Endodermal cell (in vitro differentiated cells): ENCODE results near the gene OR5AK2. TPM values are rescaled to one million over a fixed set of nuclear protein-coding genes. Genes with fewer than 3 reads are reported as not detected.
"Not testable (repeated sequence)": the region's sequence is repeated elsewhere in the genome, so short reads cannot be mapped to it uniquely, and the experiment has no call there.

Experiments used
- DNase-seq: peaks from one replicate; pipeline ENCODE4 v3.0.0-alpha.2; 2017
- H3K27ac ChIP-seq: 2 replicates; pipeline ENCODE4 v1.5.1; 2013; ENCODE audit warnings: mild to moderate bottlenecking, low read depth, low read length, moderate library complexity
- H3K27me3 ChIP-seq: 2 replicates; pipeline ENCODE4 v1.6.1; 2013; ENCODE audit warnings: mild to moderate bottlenecking, low read length, moderate library complexity; ENCODE audit not compliant: insufficient read depth, control insufficient read depth, poor library complexity, severe bottlenecking
- H3K36me3 ChIP-seq: 2 replicates; pipeline ENCODE4 v1.7.0; 2013; ENCODE audit warnings: mild to moderate bottlenecking, low read length, moderate library complexity; ENCODE audit not compliant: control insufficient read depth, insufficient read depth
- H3K4me1 ChIP-seq: one replicate; pipeline ENCODE4 v1.7.0; 2013; ENCODE audit warnings: low read length; ENCODE audit not compliant: control insufficient read depth, insufficient read depth
- H3K4me3 ChIP-seq: 2 replicates; pipeline ENCODE4 v1.5.1; 2013; ENCODE audit warnings: mild to moderate bottlenecking, low read length, moderate library complexity
- H3K9ac ChIP-seq: 2 replicates; pipeline ENCODE4 v1.6.1; 2013; ENCODE audit warnings: mild to moderate bottlenecking, low read length, moderate library complexity; ENCODE audit not compliant: poor library complexity, severe bottlenecking; ENCODE audit errors: extremely low read depth
- H3K9me3 ChIP-seq: 2 replicates; pipeline ENCODE4 v1.6.1; 2013; ENCODE audit warnings: mild to moderate bottlenecking, low read length, moderate library complexity; ENCODE audit not compliant: control insufficient read depth
- H3K27ac Mint-ChIP-seq: 2 replicates; pipeline ENCODE4 v1.8.0; 2020; ENCODE audit warnings: mixed read lengths
- H3K27me3 Mint-ChIP-seq: 2 replicates; pipeline ENCODE4 v1.8.0; 2021; ENCODE audit warnings: mild to moderate bottlenecking, mixed read lengths; ENCODE audit not compliant: insufficient read depth
- H3K36me3 Mint-ChIP-seq: 2 replicates; pipeline ENCODE4 v1.8.0; 2020; ENCODE audit warnings: low read depth, mixed read lengths
- H3K4me1 Mint-ChIP-seq: 2 replicates; pipeline ENCODE4 v1.8.0; 2020; ENCODE audit warnings: mixed read lengths
- H3K4me3 Mint-ChIP-seq: 2 replicates; pipeline ENCODE4 v1.8.0; 2020; ENCODE audit warnings: mild to moderate bottlenecking, moderate library complexity, mixed read lengths
- H3K9me3 Mint-ChIP-seq: 2 replicates; pipeline ENCODE4 v1.8.0; 2020; ENCODE audit warnings: mild to moderate bottlenecking, mixed read lengths
- WGBS, 2 experiments: methylation state at CpG; one replicate each; pipeline versions ENCODE4 v1.1.5 to v1.1.7; 2013; ENCODE audit warnings: missing lambda C conversion rate in 2 of 2, mixed read lengths in 1 of 2; ENCODE audit not compliant: insufficient coverage in 1 of 2, insufficient read length in 1 of 2; 5-methylcytosine and 5-hydroxymethylcytosine counted together
- long read RNA-seq, 4 experiments: library from polyadenylated mRNA in 2 of 4; library from RNA in 1 of 4; library from capped mRNA in 1 of 4; stranded (forward) in 3 of 4; unstranded in 1 of 4; transcript quantifications; one replicate each; pipeline ENCODE4 v2.0.0, GENCODE V29; 2020 to 2021; ENCODE audit warnings: inconsistent platforms in 1 of 4
- polyA plus RNA-seq, 2 experiments: library from polyadenylated mRNA; stranded (reverse); fragments of 50-300 nt; gene quantifications; one replicate each; pipeline ENCODE4 v1.2.3, GENCODE V29; 2013
- total RNA-seq, 2 donors: library from RNA; stranded (reverse); fragmentation: NEBNext Ultra II Directional in 1 of 2; extraction: Animal tissue kit (Norgen Biotek cat#: 25700) in 1 of 2; gene quantifications; 2 replicates in 1 of 2; 3 replicates in 1 of 2; pipeline ENCODE4 v1.2.1, GENCODE V29; 2021
- TF ChIP-seq, protein P1 (sequence below): fragments of 200-600 bp; sonication (generic); conservative IDR thresholded peaks from 2 replicates; pipeline ENCODE4 v1.5.0; 2021; ENCODE audit warnings: antibody characterized with exemption, mild to moderate bottlenecking

The OR5AK2 gene, protein sequence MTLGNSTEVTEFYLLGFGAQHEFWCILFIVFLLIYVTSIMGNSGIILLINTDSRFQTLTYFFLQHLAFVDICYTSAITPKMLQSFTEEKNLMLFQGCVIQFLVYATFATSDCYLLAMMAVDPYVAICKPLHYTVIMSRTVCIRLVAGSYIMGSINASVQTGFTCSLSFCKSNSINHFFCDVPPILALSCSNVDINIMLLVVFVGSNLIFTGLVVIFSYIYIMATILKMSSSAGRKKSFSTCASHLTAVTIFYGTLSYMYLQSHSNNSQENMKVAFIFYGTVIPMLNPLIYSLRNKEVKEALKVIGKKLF
- total RNA-seq: not detected
- polyA plus RNA-seq (2013, experiment 1 of 2): not detected
- polyA plus RNA-seq (2013, experiment 2 of 2): not detected
- long read RNA-seq, experiment 1: 0 reads
- long read RNA-seq, experiment 2: 0 reads
- long read RNA-seq, experiment 3: 0 reads
- long read RNA-seq, experiment 4: 0 reads

- Mint-ChIP-seq H3K4me1 (no peaks in the 10 kb centered on the region), H3K27ac (no peak within 1 kb of the TSS), H3K9me3 (peaks cover 22% of the 10 kb centered on the region), H3K36me3 (peaks cover 2% of the 10 kb centered on the region), H3K4me3 (no peak within 1 kb of the TSS), H3K27me3 (peaks cover 6% of the 10 kb centered on the region)
- TF ChIP-seq, protein P1, sequence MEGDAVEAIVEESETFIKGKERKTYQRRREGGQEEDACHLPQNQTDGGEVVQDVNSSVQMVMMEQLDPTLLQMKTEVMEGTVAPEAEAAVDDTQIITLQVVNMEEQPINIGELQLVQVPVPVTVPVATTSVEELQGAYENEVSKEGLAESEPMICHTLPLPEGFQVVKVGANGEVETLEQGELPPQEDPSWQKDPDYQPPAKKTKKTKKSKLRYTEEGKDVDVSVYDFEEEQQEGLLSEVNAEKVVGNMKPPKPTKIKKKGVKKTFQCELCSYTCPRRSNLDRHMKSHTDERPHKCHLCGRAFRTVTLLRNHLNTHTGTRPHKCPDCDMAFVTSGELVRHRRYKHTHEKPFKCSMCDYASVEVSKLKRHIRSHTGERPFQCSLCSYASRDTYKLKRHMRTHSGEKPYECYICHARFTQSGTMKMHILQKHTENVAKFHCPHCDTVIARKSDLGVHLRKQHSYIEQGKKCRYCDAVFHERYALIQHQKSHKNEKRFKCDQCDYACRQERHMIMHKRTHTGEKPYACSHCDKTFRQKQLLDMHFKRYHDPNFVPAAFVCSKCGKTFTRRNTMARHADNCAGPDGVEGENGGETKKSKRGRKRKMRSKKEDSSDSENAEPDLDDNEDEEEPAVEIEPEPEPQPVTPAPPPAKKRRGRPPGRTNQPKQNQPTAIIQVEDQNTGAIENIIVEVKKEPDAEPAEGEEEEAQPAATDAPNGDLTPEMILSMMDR: no peak
- no peaks in the 10 kb centered on the region for H3K4me1 ChIP-seq
- H3K9me3 ChIP-seq: peaks cover 11% of the 10 kb centered on the region
- WGBS, 2 experiments: 67% methylated on average over 1 of the region's 1 CpG; no CpG with 5 or more reads in 1 of the 2 experiments
- no peaks in the 10 kb centered on the region for H3K27me3 ChIP-seq
- no peak for DNase-seq
- H3K9ac ChIP-seq: no peak within 1 kb of the TSS
- H3K27ac ChIP-seq: no peak within 1 kb of the TSS
- H3K4me3 ChIP-seq: no peak within 1 kb of the TSS
- H3K36me3 ChIP-seq: no peaks in the 10 kb centered on the region
Observed at GRCh38 chr11:56988614-56989013, at the start of gene OR5AK2. Gene OR5AK2, plus strand, starts transcription at chr11:56988914. Its CDS starts 0 bp downstream, at chr11:56988914.

DNA sequence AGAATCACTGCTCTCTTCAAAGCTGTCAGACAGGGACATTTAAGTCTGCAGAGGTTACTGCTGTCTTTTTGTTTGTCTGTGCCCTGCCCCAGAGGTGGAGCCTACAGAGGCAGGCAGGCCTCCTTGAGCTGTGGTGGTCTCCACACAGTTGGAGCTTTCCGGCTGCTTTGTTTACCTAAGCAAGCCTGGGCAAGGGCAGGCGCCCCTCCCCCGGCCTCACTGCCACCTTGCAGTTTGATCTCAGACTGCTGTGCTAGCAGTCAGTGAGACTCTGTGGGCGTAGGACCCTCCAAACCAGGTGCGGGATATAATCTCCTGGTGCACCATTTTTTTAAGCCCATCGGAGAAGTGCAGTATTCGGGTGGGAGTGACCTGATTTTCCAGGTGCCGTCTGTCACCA is 43.2 kb upstream of the OR5AK2 start:
- H3K27ac ChIP-seq, H3K27ac Mint-ChIP-seq, H3K27me3 ChIP-seq, H3K4me1 ChIP-seq, H3K9me3 ChIP-seq, H3K27me3 Mint-ChIP-seq, DNase-seq, H3K4me3 ChIP-seq, H3K9ac ChIP-seq, H3K36me3 ChIP-seq, H3K36me3 Mint-ChIP-seq, H3K4me1 Mint-ChIP-seq, H3K4me3 Mint-ChIP-seq: not testable (repeated sequence)
- peaks cover 43% of the 10 kb centered on the region for H3K9me3 Mint-ChIP-seq
- WGBS, 2 experiments: 87 to 89% methylated on average over 7 to 8 of the region's 8 CpGs

GRCh38 chr11:56948991-56949515 is 39.7 kb upstream of the OR5AK2 start:
- Mint-ChIP-seq H3K36me3 (no peaks in the 10 kb centered on the region), H3K4me3 (no peak overlapping the region), H3K27ac (no peak overlapping the region), H3K4me1 (no peaks in the 10 kb centered on the region), H3K27me3 (peaks cover 5% of the 10 kb centered on the region), H3K9me3 (peaks cover 50% of the 10 kb centered on the region)
- Histone ChIP-seq H3K4me3 (no peak overlapping the region), H3K9ac (no peak overlapping the region), H3K36me3 (no peaks in the 10 kb centered on the region), H3K9me3 (peaks cover 4% of the 10 kb centered on the region), H3K27ac (no peak overlapping the region), H3K4me1 (no peaks in the 10 kb centered on the region), H3K27me3 (no peaks in the 10 kb centered on the region)
- 87 to 90% methylated on average over 2 of the region's 2 CpGs for WGBS, 2 experiments
- TF ChIP-seq, protein P1: no peak
- no peak for DNase-seq
